Fibroblast of lung (primary cell): ENCODE data around the gene TCEAL8.

ENCODE experiments used
- CTCF ChIP-seq, 2 donors: IDR thresholded peaks in 1 of 2; conservative IDR thresholded peaks in 1 of 2; 1 replicate in 1 of 2; 2 replicates in 1 of 2; pipeline ENCODE4 v1.5.1; 2011 to 2012; ENCODE audit warnings: low read length in 2 of 2, control low read depth in 1 of 2, inconsistent platforms in 1 of 2, low read depth in 1 of 2, mild to moderate bottlenecking in 1 of 2
- EZH2 ChIP-seq: IDR thresholded peaks from 2 replicates; pipeline ENCODE4 v1.5.1; 2012; ENCODE audit warnings: low read length, control low read depth, mild to moderate bottlenecking; ENCODE audit errors: missing control alignments

GRCh38 chrX:103249805-103250204, 5.2 kb downstream of the TCEAL8 start:
- TF ChIP-seq CTCF (conservative IDR thresholded peaks at IDR 0.05 in 1 of 2, IDR thresholded peaks at IDR 0.05 in 1 of 2; ENCODE audit: low read depth in 1 of 2, low read length in 2 of 2) (no peak), EZH2 (no peak)
